Measurements from ENCODE around the gene PWWP2B. TPM values are rescaled to one million over a fixed set of nuclear protein-coding genes. Genes with fewer than 3 reads are reported as not detected.

Gene PWWP2B
- total and polyA plus RNA-seq, 2 of the 4 experiments (the other 2 are of a cell fraction): 1.7 to 2.2 TPM

DNA sequence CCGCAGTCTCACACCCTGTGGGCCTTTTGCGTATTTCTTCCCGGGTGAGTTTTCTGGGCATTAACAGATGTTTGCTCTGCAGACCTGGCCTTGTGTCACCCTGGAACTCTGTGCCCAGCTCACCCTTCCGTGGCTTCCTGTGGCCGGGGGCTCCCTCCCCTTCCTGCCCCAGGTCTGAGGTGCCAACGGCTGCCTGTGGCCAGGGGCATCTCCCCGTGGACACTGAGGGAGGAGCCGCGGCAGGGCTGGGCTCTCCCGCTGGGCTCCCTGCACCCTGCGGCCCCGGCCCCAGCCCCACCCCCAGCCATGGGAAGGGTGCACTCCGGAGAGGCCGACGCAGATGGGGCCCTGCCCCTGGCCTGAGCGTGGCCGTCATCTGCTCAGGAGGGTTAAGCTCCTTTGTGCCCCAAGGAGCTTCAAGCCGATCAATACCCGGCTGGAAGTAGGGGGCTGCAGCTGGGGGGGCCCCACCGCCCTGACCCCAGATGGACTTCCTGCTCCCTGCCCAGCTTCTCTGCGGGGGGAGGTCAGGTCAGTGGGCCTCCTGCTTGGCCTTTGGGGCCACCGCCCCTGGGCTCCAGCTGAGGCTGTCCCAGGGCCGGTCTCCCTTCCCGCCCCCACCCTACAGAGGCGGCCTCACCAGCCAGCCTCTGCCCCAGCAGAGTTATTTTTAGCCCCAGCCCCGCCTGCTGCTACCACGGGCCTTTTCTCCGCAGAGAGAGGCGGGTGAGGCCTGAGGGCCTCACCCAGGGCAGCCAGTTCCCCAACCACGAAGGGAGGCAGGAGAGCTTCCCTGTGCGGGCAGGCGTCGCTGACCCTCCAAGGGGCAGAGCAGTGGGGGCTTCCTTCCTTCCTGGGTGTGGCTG is 24.2 kb downstream of the PWWP2B start:
- intact Hi-C loops (cut with micrococcal nuclease): no loop called here
- TF ChIP-seq MAZ (IDR thresholded peaks at IDR 0.05; ENCODE audit: borderline replicate concordance, low read depth, low read length): peak; percentile 39; the same call in 1 of the 2 replicates
- TF ChIP-seq, protein P1, sequence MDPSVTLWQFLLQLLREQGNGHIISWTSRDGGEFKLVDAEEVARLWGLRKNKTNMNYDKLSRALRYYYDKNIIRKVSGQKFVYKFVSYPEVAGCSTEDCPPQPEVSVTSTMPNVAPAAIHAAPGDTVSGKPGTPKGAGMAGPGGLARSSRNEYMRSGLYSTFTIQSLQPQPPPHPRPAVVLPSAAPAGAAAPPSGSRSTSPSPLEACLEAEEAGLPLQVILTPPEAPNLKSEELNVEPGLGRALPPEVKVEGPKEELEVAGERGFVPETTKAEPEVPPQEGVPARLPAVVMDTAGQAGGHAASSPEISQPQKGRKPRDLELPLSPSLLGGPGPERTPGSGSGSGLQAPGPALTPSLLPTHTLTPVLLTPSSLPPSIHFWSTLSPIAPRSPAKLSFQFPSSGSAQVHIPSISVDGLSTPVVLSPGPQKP (IDR thresholded peaks at IDR 0.05; ENCODE audit: borderline replicate concordance, low read depth, low read length): no peak
- Histone ChIP-seq H3K9ac (ENCODE audit: low read depth, low read length) (peak overlapping the region; percentile 70), H2BK5ac (ENCODE audit: low read depth, low read length, poor library complexity, severe bottlenecking) (no peak overlapping the region), H3K4me1 (ENCODE audit: control insufficient read depth, insufficient read depth, low read length) (peaks cover 9% of the 10 kb centered on the region), H3K27me3 (ENCODE audit: control insufficient read depth, insufficient read depth, low read length) (no peaks in the 10 kb centered on the region), H2AFZ (replicated peaks; ENCODE audit: low read length, poor library complexity) (peak overlapping the region; percentile 90), H3K4ac (ENCODE audit: low read depth, low read length) (peak overlapping the region; percentile 89), H3K36me3 (ENCODE audit: control insufficient read depth, insufficient read depth, low read length) (no peaks in the 10 kb centered on the region), H2AK5ac (ENCODE audit: low read depth, low read length) (peak overlapping the region; percentile 59; the same call in 1 of the 2 replicates), H2BK20ac (ENCODE audit: low read depth, low read length) (no peak overlapping the region; the same call in 1 of the 2 replicates), H3K23ac (ENCODE audit: low read depth, low read length) (no peak overlapping the region), H3K4me3 (ENCODE audit: insufficient read depth, low read depth, low read length) (no peak overlapping the region), H4K91ac (ENCODE audit: insufficient read depth, low read depth, low read length) (peak overlapping the region; percentile 15; the same call in 1 of the 2 replicates), H3K9me3 (ENCODE audit: control insufficient read depth, insufficient read depth, low read length) (no peaks in the 10 kb centered on the region), H3K4me2 (ENCODE audit: low read depth, low read length) (no peak overlapping the region), H3K56ac (ENCODE audit: extremely low read depth, insufficient read depth, low read length) (peak overlapping the region; percentile 3; the same call in 1 of the 2 replicates), H2AK9ac (replicated peaks; ENCODE audit: low read depth, low read length, poor library complexity) (peak overlapping the region; percentile 77), H2BK120ac (ENCODE audit: low read depth, low read length) (peak overlapping the region; percentile 48), H4K20me1 (ENCODE audit: insufficient read depth, low read length) (no peaks in the 10 kb centered on the region; the same call in 1 of the 2 replicates), H3K27ac (ENCODE audit: insufficient read depth, low read length) (peak overlapping the region; percentile 56; the same call in 1 of the 2 replicates), H4K5ac (ENCODE audit: low read depth, low read length) (peak overlapping the region; percentile 57), H2BK15ac (ENCODE audit: low read depth, low read length) (no peak overlapping the region; the same call in 2 of the 3 replicates), H3K79me1 (ENCODE audit: low read depth in 1 of 2, low read length in 2 of 2) (peaks cover 0 to 5% of the 10 kb centered on the region in 2 experiments; a peak in 1 of 4 replicates), H3K18ac (ENCODE audit: low read depth, low read length) (no peak overlapping the region), H3K14ac (replicated peaks; ENCODE audit: low read depth, low read length) (peak overlapping the region; percentile 55; the same call in 1 of the 2 replicates), H4K8ac (ENCODE audit: low read depth in 2 of 2, low read length in 2 of 2) (peak overlapping the region in 1 of 2 experiments; percentile 80; a peak in 1 of 4 replicates), H3K9me1 (ENCODE audit: insufficient read depth, low read length) (peaks cover 4% of the 10 kb centered on the region; the same call in 1 of the 2 replicates)
- 51% methylated on average over 9 of the region's 33 CpGs; no CpG with 5 or more reads in 1 of the 2 experiments for WGBS, 2 experiments (ENCODE audit: extremely low coverage in 2 of 2, insufficient read length in 1 of 2)
- POLR2A ChIA-PET (ENCODE audit: unreplicated experiment): interaction anchor here (0.6 kb wide), 1 partner anchor 10 kb away, joined by 3 read pairs; no protein-coding TSS in a partner anchor
- ATAC-seq (ENCODE audit: low read depth): peak; percentile 90
- CTCF ChIA-PET: no interaction called here
- BruUV-seq (replicated peaks): no TSS peak
- in situ Hi-C loops (cut with MboI; ENCODE audit: low sequenced_read_pairs): no loop called here
- dilution Hi-C loops (cut with HindIII; ENCODE audit: low sequenced_read_pairs, unreplicated experiment): no loop called here
- peak; percentile 26 for DNase-seq

Data from IMR-90 (cell line).